Calu3 (cell line): ENCODE data around the gene RINL. TPM values are rescaled to one million over a fixed set of nuclear protein-coding genes. Genes with fewer than 3 reads are reported as not detected.

ENCODE experiments used
- BruUV-seq: library from RNA; stranded (reverse); fragments of 400-500 nt; replicated peaks from 2 replicates; lab custom pipeline; 2021; lab: Mats Ljungman, UMichigan
- CTCF ChIA-PET: fragments of 300-600 bp; sonication (Branson Sonifier 250); formaldehyde crosslinking; loops from one replicate; lab custom pipeline; 2022; ENCODE audit warnings: antibody characterized with exemption; lab: Charles Lee
- DNase-seq: peaks from one replicate; pipeline ENCODE4 v3.0.0; 2022
- H3K27ac Mint-ChIP-seq: one replicate; pipeline ENCODE4 v1.8.0; 2022; ENCODE audit warnings: mixed read lengths; ENCODE audit not compliant: unreplicated experiment
- H3K27me3 Mint-ChIP-seq: one replicate; pipeline ENCODE4 v1.8.0; 2022; ENCODE audit warnings: mixed read lengths; ENCODE audit not compliant: unreplicated experiment
- H3K36me3 Mint-ChIP-seq: one replicate; pipeline ENCODE4 v1.8.0; 2022; ENCODE audit warnings: mild to moderate bottlenecking, moderate library complexity, mixed read lengths; ENCODE audit not compliant: insufficient read depth, unreplicated experiment
- H3K4me1 Mint-ChIP-seq: one replicate; pipeline ENCODE4 v1.8.0; 2022; ENCODE audit warnings: mild to moderate bottlenecking, low read depth, mixed read lengths; ENCODE audit not compliant: unreplicated experiment
- H3K4me3 Mint-ChIP-seq: one replicate; pipeline ENCODE4 v1.8.0; 2022; ENCODE audit warnings: mild to moderate bottlenecking, low read depth, moderate library complexity, mixed read lengths; ENCODE audit not compliant: unreplicated experiment
- H3K9me3 Mint-ChIP-seq: one replicate; pipeline ENCODE4 v1.8.0; 2022; ENCODE audit warnings: low read depth, mixed read lengths; ENCODE audit not compliant: unreplicated experiment
- CTCF ChIP-seq: fragments of 200-600 bp; IDR thresholded peaks from one replicate; pipeline ENCODE4 v1.8.0; 2022; ENCODE audit warnings: antibody characterized with exemption; ENCODE audit not compliant: unreplicated experiment
- intact Hi-C: fragments of 100-400 bp; cut with micrococcal nuclease; formaldehyde crosslinking; loops from one replicate; pipeline ENCODE4 v1.10.0; 2022; ENCODE audit not compliant: unreplicated experiment
- total RNA-seq: library from RNA; stranded (reverse); gene quantifications from 2 replicates; pipeline ENCODE4 v1.2.3, GENCODE V29; 2022

Gene RINL
- total RNA-seq, 1 experiment from 2014 or later: 4.1 TPM

- Mint-ChIP-seq H3K4me1 (peaks cover 7% of the 10 kb centered on the region), H3K27me3 (no peaks in the 10 kb centered on the region), H3K27ac (no peak overlapping the region), H3K36me3 (peaks cover 19% of the 10 kb centered on the region), H3K4me3 (no peak overlapping the region), H3K9me3 (no peaks in the 10 kb centered on the region)
- intact Hi-C loops: no loop called here
- CTCF ChIA-PET: no interaction called here
- no peak for TF ChIP-seq CTCF
- no TSS peak for BruUV-seq
- no peak for DNase-seq
Observed at GRCh38 chr19:38880882-38881609, 3.0 kb upstream of the RINL start.

- DNase-seq: no peak
- CTCF ChIA-PET: no interaction called here
- H3K4me3 Mint-ChIP-seq: no peak overlapping the region
- no peak overlapping the region for H3K27ac Mint-ChIP-seq
- H3K27me3 Mint-ChIP-seq: no peaks in the 10 kb centered on the region
- H3K36me3 Mint-ChIP-seq: peaks cover 19% of the 10 kb centered on the region
- H3K4me1 Mint-ChIP-seq: peaks cover 8% of the 10 kb centered on the region
- H3K9me3 Mint-ChIP-seq: no peaks in the 10 kb centered on the region
- intact Hi-C loops: no loop called here
- no TSS peak for BruUV-seq
- no peak for TF ChIP-seq CTCF
Observed at GRCh38 chr19:38880076-38880881, 2.2 kb upstream of the RINL start.

- no peak for DNase-seq
- H3K27me3 Mint-ChIP-seq: no peaks in the 10 kb centered on the region
- BruUV-seq: no TSS peak
- intact Hi-C loops: no loop called here
- no peak overlapping the region for H3K27ac Mint-ChIP-seq
- H3K9me3 Mint-ChIP-seq: no peaks in the 10 kb centered on the region
- H3K36me3 Mint-ChIP-seq: peaks cover 19% of the 10 kb centered on the region
- CTCF ChIA-PET: interaction anchor here (0.6 to 1.9 kb wide), 3 partner anchors 8 to 51 kb away, joined by 3 to 5 read pairs (median 5); partner anchors contain the start of genes MRPS12 and SARS2
- H3K4me1 Mint-ChIP-seq: peaks cover 8% of the 10 kb centered on the region
- no peak for TF ChIP-seq CTCF
- H3K4me3 Mint-ChIP-seq: no peak overlapping the region
Observed at GRCh38 chr19:38879400-38879751, 1.3 kb upstream of the RINL start.

- Mint-ChIP-seq H3K4me1 (peaks cover 8% of the 10 kb centered on the region), H3K27me3 (no peaks in the 10 kb centered on the region), H3K9me3 (no peaks in the 10 kb centered on the region), H3K4me3 (no peak overlapping the region), H3K36me3 (peaks cover 19% of the 10 kb centered on the region), H3K27ac (no peak overlapping the region)
- intact Hi-C loops: no loop called here
- CTCF ChIA-PET: interaction anchor here (0.6 to 1.9 kb wide), 5 partner anchors 8 to 52 kb away, joined by 3 to 5 read pairs (median 3); partner anchors contain the start of genes MRPS12 and SARS2
- no peak for TF ChIP-seq CTCF
- TSS peak; percentile 62 for BruUV-seq
- no peak for DNase-seq
Observed at GRCh38 chr19:38878575-38879399, 712 bp upstream of the RINL start.
